NCI-H446 treated with DMSO at 0.1 percent for 48 hours (cell line): ENCODE measurements around the gene FSTL1.
A peak's percentile ranks its signal among the peaks of the same experiment; 100 is the strongest.

Source experiments
- DNase-seq: peaks from one replicate; lab custom pipeline; 2025; lab: John Stamatoyannopoulos, UW

The FSTL1 gene

DNA sequence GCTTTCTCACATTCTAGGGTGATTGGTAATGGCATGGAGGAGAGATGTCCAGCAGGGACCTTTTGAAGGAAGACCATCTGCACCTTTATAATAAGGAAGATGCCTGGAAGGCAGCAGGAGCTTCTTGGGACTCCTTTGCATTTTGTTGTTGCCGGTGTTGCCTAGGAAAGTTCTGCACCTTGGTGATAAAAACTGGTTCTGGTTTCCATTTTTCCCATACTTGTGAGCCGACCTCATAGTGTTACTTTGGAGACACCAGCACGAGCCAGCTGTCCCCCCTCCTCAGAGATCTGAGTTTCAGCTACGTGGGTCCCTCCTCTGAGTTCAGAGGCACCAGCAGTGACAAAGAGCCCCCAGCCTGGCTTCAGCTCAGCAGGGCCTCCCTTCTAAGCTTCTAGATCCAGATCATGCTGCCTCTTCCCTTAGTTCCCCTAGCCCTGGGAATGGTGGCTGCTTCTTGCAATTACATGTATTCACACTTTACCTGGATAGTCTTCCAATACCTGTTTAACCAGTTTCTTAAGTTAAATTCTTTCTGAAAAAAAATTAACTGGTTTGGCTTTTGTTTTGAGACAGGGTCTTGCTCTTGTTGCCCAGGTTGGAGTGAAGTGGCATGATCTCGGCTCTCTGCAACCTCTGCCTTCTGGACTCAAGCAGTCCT, 18.0 kb upstream of the FSTL1 start:
- DNase-seq, result no peak

GRCh38 chr3:120462409-120462959, 11.7 kb upstream of the FSTL1 start:
- DNase-seq, result no peak

GRCh38 chr3:120461416-120461815, 10.6 kb upstream of the FSTL1 start:
- DNase-seq, result no peak

DNA sequence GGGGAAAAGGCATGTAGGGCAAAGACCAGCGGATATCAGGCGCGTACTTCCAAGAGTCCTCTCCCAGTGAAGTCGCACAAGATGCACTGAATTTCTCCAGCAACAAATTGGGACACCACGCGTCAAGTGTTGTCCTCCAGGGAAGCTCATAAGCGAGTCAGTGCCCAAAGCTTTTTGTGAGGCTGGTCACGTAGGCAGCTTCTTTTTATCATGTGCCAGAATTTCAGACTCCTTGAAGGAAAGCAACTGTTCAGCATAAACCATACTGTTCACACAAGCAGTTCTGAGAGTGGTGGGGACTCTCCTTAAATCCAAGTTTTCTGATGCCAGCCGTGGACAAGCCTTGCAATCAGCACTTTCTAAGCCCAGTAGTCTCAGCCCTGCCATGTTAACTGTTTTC, 10.1 kb upstream of the FSTL1 start:
- no peak for DNase-seq

DNA sequence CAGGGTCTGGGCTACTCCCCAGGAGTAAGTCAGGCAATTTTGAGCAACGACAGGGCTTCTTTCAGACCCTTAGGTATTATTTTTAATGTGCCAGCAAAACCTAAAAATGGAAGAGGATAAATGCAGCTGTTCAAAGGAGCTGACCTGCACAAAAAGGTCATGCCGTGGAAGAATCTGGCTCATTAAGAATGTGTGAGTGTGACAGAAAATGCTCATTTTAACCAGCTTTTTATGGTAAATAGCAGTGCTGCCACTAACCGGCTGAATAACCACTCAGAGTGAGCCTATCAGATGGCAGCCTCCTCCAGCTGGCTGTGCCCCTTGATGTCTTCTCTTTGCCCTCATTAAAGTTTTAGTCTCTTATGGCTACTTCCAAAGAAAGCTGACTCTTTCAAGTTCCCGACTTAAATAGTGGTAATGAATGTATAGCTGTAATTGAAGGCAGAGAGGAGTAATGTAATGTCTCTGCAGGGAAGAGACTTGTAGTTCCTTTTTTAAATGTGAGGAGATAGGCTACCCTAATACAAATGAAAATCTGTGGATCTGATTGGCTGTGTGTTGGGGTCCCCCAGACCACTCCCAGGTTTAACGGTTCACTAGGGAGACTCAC, 9.5 kb upstream of the FSTL1 start:
- no peak for DNase-seq

GRCh38 chr3:120459196-120459595, 8.4 kb upstream of the FSTL1 start:
- no peak for DNase-seq

DNA sequence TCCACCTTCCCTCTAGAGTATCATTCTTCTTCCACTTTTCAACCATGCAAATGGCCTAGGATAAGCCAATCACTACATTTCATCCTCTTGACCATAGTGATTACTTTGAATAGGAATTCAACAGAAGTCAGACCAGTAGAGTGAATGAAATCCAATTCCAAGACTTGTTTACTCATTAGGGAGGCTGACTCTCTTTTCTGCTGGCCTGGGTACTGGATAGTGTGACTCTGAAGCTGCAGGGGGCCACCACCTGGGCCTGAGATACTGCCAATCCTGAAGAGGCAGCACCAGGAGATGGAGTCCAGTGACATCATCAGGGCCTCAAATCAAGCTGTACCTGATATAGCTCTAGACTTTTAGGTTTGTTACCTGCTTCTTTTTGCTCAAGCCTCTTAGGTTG, 7.0 kb upstream of the FSTL1 start:
- peak; percentile 80 for DNase-seq

GRCh38 chr3:120454076-120454689, 3.4 kb upstream of the FSTL1 start:
- DNase-seq, result no peak

DNA sequence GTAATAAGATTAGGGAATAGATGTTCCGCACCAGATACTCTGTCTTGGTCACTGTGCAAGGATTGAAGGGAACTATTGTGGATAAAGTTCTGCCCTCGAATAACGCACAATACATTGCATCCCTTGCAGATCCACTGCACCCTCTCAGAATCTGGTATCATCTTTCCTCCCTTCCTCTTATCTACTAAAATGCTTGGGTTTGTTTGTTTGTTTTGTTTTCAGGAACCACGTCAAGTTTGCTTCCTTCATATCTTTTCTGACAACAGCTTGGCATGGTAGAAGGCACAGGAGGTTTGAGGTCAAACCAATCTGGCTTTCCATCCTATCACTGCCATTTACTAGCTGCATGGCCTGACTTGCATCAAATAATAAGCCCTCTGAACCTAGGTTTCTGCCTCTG, 2.0 kb upstream of the FSTL1 start:
- DNase-seq, result no peak

DNA sequence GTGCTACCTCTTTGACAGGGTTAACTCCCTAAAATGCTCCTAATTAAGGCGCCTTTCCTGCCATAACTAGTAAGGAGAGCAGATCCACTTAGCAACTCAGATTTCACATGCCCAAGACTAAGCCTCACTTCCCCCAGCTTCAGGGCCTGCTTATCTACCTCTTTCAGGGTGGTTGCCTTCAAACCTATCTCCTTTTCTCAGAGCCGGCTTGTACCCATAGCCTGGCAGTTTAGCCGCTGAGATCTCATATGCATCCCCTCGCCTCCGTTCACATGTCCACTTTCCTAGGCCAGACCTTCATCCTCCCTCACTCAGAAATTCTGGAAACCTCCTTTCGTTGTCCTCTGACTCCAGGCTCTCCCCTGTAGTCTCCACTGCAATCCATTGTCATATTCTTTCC, 1.0 kb upstream of the FSTL1 start:
- no peak for DNase-seq

DNA sequence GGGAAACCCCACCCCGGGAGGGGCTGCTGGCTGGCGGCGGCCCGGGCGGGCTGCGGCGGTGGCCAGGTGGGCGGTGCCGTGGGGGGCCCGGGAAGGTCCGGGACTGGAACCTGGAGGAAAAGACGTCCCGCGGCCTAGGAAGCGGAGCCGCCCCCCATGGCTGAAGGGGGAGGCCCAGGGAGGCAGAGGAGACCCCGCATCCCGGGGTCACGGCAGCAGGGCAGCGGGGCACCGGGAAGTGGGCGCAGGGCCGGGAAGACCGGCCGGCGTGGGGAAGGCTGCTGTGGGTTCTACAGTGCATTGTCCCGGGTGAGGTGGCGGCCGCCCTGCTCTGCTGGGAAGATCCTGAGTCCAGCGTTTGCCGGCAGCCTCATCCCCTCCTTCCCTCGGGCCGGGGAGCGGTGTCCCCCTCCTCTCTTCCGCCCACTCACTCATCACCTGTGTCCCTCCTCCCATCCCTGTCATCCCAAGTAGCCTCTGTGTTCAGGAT, 525 bp upstream of the FSTL1 start:
- no peak for DNase-seq

DNA sequence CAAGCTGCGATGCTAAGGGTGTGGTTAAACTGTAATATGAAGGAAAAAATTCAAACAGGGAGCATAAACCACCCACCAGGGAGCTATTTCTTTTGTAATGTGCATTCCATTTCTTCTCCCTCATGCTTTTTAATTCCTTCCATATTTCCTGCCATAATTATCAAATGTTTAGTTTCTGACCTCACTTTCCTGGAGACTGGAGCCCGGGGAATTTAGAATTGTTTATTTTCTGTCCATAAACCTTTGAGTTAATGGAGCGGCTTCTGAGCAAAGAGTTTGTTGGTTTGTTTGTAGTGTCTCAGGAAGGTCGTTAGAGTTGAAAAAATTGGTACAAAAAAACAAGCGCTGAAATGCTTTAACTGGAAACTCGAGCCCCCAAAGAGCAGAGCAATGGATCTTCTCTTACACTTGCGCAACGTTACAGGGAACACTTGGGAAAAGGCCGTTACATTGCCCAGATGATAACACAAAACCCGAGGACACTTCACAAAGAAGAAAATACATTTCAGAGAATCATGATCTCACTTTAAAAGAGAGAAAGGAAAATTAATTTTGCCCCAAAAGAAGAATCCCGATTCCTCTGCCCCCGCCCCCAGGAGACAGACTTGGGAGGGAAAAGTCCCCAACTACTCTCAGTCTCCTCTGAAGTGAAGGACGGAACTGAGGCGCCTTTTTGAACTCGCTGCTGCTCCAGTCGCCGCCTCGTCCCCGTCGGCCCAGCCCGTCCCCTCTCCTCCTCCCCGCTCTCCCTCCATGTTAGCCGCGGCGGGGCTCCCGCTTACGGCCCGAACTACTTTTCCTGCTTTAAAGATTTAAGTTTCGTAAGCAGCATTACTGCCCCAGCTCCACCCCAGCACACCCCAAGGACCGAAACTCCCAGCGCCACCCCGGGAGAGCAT, 842 bp downstream of the FSTL1 start:
- DNase-seq, result no peak

DNA sequence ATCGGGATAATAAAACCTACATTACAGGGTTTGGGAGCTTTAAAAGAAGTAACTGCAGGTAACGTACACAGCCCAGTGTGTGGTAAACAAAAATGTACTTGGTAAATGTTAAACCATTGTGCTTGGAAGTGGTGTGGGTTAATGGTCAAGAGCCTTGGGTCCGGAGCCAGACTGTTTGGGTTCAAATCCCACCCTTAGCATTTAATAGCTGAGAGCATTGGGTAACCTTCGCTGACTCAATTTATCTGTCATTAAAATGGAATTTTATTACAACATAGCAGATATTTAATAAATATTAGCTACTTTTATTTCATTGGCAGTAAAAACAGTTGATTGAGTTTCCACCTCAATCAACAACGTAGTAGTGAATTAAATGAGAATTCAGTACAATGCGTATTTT, 1.5 kb downstream of the FSTL1 start:
- DNase-seq, result no peak

- peak; percentile 30 for DNase-seq
Measured at GRCh38 chr3:120448756-120449155, 2.0 kb downstream of the FSTL1 start.

DNA sequence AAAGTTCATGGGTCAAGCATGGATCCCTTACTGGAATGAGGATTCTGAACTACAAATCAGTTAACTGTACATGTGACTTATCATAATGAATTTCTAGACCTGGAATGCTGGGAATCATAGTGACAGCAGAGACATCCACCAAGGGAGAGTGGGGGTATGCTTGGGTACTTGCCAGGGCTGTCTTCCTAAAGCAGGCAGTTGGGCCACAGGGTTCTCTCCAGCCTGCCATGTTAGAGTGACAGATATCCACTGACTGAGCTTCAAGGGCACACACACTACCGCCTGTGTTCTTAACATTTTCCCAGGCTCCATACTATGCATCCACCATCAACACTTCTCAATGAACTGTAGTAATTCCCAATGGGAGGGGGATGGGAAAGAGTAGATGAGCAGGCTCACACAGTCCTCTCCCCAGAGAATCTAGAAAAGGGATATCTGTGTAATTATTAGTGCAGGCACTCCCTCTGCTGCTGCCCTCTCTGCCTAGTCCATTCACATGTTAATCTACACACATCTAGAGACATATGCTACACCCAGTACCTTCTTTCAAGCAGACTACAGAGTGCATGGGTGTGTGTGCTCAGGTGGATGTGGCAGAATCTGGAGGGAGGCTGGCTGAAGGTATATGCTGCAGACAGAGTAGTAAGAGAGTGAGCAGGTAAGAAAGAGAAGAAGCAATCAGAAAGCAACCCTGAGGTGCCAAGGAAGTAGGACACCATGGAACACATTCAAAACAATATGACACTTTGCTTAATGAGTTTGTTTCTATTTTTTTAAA, 3.7 kb downstream of the FSTL1 start:
- no peak for DNase-seq

GRCh38 chr3:120445654-120446053, 5.1 kb downstream of the FSTL1 start:
- no peak for DNase-seq

DNA sequence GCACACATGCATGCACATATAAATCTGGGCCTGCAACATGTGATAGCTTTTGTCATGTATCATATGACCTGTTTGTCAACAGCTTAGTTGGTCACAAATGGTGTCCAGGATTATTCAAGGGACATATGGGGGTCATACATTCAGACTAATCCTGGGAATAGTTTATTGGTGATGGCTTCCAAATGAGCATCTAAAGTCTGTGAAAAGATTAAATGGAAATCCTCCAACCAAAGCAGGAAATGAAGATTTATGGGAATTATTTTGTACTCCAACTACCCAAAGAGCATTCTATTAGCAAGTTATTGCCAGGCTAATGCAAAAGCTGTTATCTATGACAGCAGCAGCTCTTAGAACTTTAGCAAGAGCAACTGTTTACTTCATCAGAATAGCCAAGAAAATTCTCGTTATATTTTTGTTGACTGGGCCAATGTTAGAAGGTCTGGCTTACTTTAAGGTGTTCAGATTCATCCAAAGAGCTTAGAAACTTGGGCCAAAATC, 7.1 kb downstream of the FSTL1 start:
- DNase-seq, result peak; percentile 62

- DNase-seq, result no peak
Measured at GRCh38 chr3:120442975-120443517, 7.7 kb downstream of the FSTL1 start.

DNA sequence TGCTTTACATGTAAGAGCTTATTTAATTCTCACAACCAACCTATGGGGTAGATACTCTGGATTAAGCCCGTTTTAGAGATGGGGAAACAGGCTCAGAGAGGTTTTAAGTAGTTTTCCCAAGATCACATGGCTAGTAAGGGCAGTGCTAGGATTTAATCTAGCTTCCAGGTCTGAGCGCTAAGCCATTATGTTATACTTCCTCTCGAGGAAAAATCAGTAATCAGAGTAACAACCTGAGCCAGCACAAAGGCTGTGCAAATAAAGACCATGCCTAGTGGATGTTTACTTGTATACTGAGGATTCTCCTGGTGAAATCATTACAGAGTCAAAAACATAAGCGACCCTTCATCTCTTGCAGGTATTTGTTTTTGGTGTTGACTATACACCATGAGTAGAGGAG, 9.0 kb downstream of the FSTL1 start:
- no peak for DNase-seq

GRCh38 chr3:120440762-120441161, 10.0 kb downstream of the FSTL1 start:
- no peak for DNase-seq
